GM12864 (cell line): Measurements from ENCODE around the gene UBE2QL1.

Experiments used
- DNase-seq: peaks from one replicate; pipeline ENCODE4 v3.0.0-alpha.2; 2011; ENCODE audit warnings: low read depth
- H3K4me3 ChIP-seq: 2 replicates; pipeline ENCODE4 v1.5.1; 2011; ENCODE audit warnings: mild to moderate bottlenecking, low read depth, low read length, control low read depth
- TF ChIP-seq, protein P1 (sequence below): IDR thresholded peaks from 2 replicates; pipeline ENCODE4 v1.5.1; 2011; ENCODE audit warnings: low read depth, mild to moderate bottlenecking, moderate library complexity, low read length, control low read depth, inconsistent platforms; ENCODE audit errors: missing control alignments

UBE2QL1 gene

DNA sequence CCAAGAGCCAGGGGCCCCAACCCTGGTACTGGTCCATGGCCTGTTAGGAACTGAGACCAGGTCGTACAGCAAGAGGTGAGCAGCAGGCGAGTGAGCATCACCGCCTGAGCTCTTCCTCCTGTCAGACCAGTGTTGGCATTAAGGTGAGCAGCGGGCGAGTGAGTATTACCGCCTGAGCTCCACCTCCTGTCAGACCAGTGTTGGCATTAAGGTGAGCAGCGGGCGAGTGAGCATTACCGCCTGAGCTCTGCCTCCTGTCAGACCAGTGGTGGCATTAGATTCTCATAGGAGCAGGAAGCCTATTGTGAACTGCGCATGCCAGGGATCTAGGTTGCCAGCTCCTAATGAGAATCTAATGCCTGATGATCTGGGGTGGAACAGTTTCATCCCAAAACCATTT, 31.0 kb upstream of the UBE2QL1 start:
- no peak overlapping the region for H3K4me3 ChIP-seq
- TF ChIP-seq, protein P1, sequence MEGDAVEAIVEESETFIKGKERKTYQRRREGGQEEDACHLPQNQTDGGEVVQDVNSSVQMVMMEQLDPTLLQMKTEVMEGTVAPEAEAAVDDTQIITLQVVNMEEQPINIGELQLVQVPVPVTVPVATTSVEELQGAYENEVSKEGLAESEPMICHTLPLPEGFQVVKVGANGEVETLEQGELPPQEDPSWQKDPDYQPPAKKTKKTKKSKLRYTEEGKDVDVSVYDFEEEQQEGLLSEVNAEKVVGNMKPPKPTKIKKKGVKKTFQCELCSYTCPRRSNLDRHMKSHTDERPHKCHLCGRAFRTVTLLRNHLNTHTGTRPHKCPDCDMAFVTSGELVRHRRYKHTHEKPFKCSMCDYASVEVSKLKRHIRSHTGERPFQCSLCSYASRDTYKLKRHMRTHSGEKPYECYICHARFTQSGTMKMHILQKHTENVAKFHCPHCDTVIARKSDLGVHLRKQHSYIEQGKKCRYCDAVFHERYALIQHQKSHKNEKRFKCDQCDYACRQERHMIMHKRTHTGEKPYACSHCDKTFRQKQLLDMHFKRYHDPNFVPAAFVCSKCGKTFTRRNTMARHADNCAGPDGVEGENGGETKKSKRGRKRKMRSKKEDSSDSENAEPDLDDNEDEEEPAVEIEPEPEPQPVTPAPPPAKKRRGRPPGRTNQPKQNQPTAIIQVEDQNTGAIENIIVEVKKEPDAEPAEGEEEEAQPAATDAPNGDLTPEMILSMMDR = no peak
- no peak for DNase-seq

DNA sequence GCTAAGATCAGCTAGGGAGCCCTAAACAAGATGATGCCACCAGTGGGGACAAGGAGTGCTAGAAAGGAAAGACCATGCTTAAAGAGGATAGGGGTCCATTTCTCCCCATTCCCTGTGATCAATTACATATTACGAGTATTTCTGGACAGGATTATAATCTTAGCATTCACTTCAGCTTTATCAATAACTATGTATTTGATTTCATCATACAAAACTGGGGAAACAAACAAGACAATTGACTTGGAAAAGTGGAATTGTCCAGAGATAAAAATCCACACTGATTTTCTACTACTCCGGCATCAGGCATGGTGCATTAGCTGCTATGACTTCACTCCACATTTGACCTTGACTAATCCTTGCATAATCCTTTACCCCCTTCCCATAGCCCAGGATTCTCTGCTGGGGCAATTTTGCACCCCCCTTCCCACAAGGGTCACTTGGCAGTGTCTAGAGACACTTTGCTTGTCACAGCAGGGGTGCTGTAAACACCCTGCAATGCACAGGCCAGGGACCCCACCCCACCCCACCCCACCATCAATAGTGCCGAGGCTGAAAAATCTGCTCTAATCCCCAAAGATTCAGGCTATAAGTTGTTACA, 29.9 kb upstream of the UBE2QL1 start:
- no peak overlapping the region for H3K4me3 ChIP-seq
- DNase-seq = no peak
- TF ChIP-seq, protein P1 = no peak

DNA sequence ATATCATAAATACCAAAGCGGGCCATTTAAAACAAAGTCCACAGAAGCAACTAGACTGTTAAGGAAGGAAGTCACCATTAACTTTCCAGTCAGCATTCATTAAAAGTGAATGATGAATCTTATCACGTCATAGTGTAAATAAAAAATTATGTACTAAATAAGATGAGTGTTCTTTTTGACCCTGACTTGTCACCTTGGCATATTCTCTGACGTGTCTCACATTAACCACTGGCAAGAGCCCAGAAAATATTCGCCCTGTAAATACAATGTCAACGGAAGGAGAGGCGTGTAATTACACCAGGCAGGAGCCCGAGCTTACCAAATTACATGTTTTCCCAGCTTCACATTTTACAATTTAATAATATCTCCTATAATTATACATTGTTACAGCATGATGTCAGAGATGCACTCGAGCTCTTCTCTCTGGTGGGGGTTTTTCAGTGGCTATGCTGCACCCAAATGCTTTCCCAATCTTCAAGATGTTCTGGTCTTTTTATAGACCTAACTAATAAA, 29.3 kb upstream of the UBE2QL1 start:
- TF ChIP-seq, protein P1 = no peak
- DNase-seq = no peak

DNA sequence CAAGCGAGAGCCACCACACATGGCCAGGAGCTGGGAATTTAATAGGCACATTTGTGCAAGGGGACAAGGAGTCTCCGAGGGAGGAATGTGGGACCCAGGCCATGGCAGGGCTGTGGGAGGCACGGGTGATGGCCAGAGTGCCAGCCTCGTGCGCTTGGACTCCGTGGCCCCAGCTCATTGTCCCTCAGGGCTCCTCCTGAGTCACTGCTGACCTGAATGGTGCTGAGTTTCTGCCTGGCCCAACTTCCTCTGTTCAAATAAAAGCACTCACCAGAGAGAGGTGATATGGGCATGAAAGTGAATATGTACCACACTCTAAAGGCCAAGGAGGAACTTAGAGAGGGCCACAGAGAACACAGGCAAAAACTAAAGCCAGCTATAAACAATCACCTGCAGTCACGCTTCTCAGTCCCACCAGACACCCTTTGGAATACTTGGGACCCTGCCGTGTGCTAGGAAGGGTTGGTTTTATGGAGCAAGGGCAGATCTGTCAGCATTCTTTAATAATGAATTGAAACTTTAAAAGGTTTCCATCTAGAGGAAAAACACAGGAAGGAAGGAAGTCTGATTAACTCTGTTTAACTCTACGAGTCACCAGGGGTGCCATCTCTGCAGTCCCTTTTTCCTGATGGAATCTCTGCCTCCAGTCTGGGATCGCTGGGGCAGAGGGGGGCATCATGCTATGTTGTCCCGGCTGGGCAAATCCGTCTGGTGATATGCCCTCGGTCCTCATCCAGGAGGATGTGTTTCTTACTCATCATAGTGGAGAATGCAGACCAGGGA, 25.1 kb upstream of the UBE2QL1 start:
- TF ChIP-seq, protein P1 = no peak
- DNase-seq = no peak
- no peak overlapping the region for H3K4me3 ChIP-seq

More for the DNA sequence above, 29.3 kb upstream of the UBE2QL1 start:
- H3K4me3 ChIP-seq = no peak overlapping the region

DNA sequence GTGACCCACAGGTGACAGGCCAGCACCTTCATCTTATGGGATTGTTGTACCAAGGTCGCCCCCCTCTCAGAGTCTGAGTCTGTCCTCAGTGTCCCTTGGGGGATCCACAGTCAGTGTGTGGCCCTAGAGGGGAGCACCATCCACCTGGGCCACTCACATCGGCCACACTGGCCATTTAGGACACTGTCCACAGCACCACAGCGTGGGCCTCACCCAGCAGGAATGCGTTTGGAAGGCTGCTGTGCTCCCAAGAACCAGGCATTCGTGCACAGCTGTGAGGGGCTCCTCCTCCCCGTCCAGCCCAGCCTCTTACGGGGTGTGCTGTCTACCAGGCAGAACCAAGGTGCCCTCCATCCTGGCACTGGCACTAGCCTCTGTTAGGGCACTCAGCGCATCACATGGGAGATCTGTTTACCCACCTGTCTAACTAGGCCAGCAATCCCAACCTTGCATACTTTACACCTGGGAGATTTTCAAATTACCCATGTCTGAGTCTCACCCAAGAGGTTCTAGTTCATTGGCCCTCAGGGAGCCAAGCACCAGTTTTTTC, 24.5 kb upstream of the UBE2QL1 start:
- TF ChIP-seq, protein P1 = no peak
- no peak overlapping the region for H3K4me3 ChIP-seq
- DNase-seq = no peak

DNA sequence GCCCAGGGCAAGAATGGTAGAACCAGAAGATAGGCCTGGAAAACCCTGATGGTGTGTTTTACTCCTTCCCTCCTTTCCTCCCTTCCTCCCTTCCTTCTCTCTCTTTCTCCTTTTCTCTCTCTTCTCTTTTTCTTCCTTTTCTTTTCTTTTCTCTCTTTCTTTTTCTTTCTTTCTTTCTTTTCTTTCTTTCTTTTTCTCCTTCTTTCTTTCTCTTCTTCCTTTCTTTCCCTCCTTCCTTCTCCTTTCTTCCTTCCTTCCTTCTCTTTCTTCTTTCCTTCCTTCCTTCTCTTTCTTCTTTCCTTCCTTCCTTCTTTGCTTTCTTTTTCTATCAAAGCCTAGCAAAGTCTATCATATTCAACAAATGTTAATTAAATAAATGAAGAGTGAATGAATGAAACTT, 24.0 kb upstream of the UBE2QL1 start:
- DNase-seq = no peak
- TF ChIP-seq, protein P1 = no peak
- no peak overlapping the region for H3K4me3 ChIP-seq

DNA sequence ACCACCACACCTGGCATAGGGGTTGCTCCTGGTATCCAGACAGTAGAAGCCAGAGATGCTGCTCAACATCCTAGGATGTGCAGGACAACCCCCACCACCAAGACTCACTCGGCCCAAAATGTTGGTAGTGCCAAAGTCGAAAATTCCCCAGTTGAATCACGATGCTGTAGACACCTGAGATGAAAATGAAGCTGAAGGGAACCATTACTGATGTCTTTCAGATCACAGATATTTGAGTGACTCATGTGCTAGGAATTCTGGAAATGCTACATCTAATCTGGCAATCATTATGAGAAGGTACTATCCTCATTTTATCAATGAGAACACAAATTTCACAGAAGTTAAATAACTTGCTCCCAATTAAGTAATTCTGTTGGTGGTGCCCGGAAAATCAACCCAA, 21.0 kb upstream of the UBE2QL1 start:
- DNase-seq = no peak
- TF ChIP-seq, protein P1 = no peak
- H3K4me3 ChIP-seq = no peak overlapping the region
